K562 (cell line): ENCODE results near the gene PRM2. TPM values are rescaled to one million over a fixed set of nuclear protein-coding genes. Genes with fewer than 3 reads are reported as not detected.

Experiments used
- ATAC-seq: fragments of 200-7000 bp; cut with Tn5 transposase; 3 replicates; pipeline ENCODE4 v1.9.1; 2020; ENCODE audit warnings: moderate library complexity
- BruUV-seq: library from RNA; stranded (reverse); fragments of 400-500 nt; replicated peaks from 2 replicates; lab custom pipeline; 2021; lab: Mats Ljungman, UMichigan
- CTCF ChIA-PET: fragments of 300-600 bp; formaldehyde crosslinking; extraction: SDS; loops from one replicate; lab custom pipeline; 2021; ENCODE audit warnings: low intra/inter-chr PET ratio; lab: Yijun Ruan, JAX
- POLR2A ChIA-PET: fragments of 300-600, 350-650 bp; sonication (Branson Sonifier 250); formaldehyde crosslinking; extraction: SDS; loops from one replicate; lab custom pipeline; 2021; ENCODE audit warnings: antibody characterized with exemption, inconsistent platforms; lab: Yijun Ruan, JAX
- DNase-seq, 4 experiments: peaks; one replicate each; pipeline versions ENCODE4 v3.0.0 to v3.0.0-alpha.2; 2011 to 2018; ENCODE audit warnings: low spot score in 3 of 4, mixed read lengths in 3 of 4; ENCODE audit errors: extremely low read depth in 1 of 4
- FAIRE-seq: peaks from 2 replicates; lab custom pipeline; 2011; peaks lifted over from hg19 to GRCh38; lab: Jason Lieb, UNC
- H2AFZ ChIP-seq: 2 replicates; pipeline ENCODE4 v1.6.0; 2011; ENCODE audit warnings: low read depth, low read length, control low read depth, inconsistent platforms
- H3K27ac ChIP-seq: fragments of 200-600 bp; 3 replicates; pipeline ENCODE4 v1.8.0; 2011; ENCODE audit warnings: low read depth, mild to moderate bottlenecking, control low read depth, inconsistent platforms, low read length, moderate library complexity, mixed read lengths; ENCODE audit errors: extremely low read depth
- H3K27me3 ChIP-seq, 2 experiments: fragments of 300-600 bp in 1 of 2; 2 replicates in 1 of 2; 3 replicates in 1 of 2; pipeline versions ENCODE4 v1.6.0 to v1.8.0; 2011; ENCODE audit warnings: inconsistent platforms in 2 of 2, low read length in 2 of 2, mild to moderate bottlenecking in 1 of 2, mixed read lengths in 1 of 2, moderate library complexity in 1 of 2; ENCODE audit not compliant: control insufficient read depth in 2 of 2, insufficient read depth in 2 of 2
- H3K36me3 ChIP-seq: fragments of 300-600 bp; 3 replicates; pipeline ENCODE4 v1.8.0; 2011; ENCODE audit warnings: mild to moderate bottlenecking, low read length, inconsistent platforms; ENCODE audit not compliant: control insufficient read depth, insufficient read depth
- H3K4me1 ChIP-seq, 2 experiments: fragments of 200-600 bp in 1 of 2; replicated peaks in 1 of 2; 2 replicates in 1 of 2; 3 replicates in 1 of 2; pipeline versions ENCODE4 v1.5.1 to v1.8.0; 2011; ENCODE audit warnings: inconsistent platforms in 2 of 2, low read length in 2 of 2, mild to moderate bottlenecking in 1 of 2, mixed read lengths in 1 of 2, moderate library complexity in 1 of 2; ENCODE audit not compliant: control insufficient read depth in 2 of 2, insufficient read depth in 2 of 2
- H3K4me2 ChIP-seq: 2 replicates; pipeline ENCODE4 v1.6.1; 2011; ENCODE audit warnings: low read length, control low read depth, inconsistent platforms, mixed read lengths; ENCODE audit not compliant: insufficient read depth
- H3K4me3 ChIP-seq: fragments of 200-600 bp; sonication (generic), shearing (Covaris generic); 2 replicates; pipeline ENCODE4 v1.5.1; 2016; ENCODE audit warnings: control low read depth, inconsistent platforms
- H3K79me2 ChIP-seq: fragments of 200-600 bp; 3 replicates; pipeline ENCODE4 v1.8.0; 2011; ENCODE audit warnings: low read length, inconsistent platforms; ENCODE audit not compliant: control insufficient read depth, insufficient read depth
- H3K9ac ChIP-seq, 2 experiments: 2 replicates each; pipeline versions ENCODE4 v1.6.0 to v1.6.1; 2011; ENCODE audit warnings: low read depth in 2 of 2, low read length in 2 of 2, control low read depth in 1 of 2, inconsistent platforms in 1 of 2, mild to moderate bottlenecking in 1 of 2, mixed read lengths in 1 of 2; ENCODE audit not compliant: insufficient read depth in 1 of 2
- H3K9me1 ChIP-seq: one replicate; pipeline ENCODE4 v1.6.0; 2011; ENCODE audit warnings: inconsistent platforms, mild to moderate bottlenecking, low read length, moderate library complexity; ENCODE audit not compliant: control insufficient read depth, insufficient read depth
- H3K9me3 ChIP-seq: replicated peaks from 2 replicates; pipeline ENCODE4 v1.5.1; 2011; ENCODE audit warnings: low read depth, low read length, inconsistent platforms; ENCODE audit not compliant: control insufficient read depth, insufficient read depth
- H4K20me1 ChIP-seq: replicated peaks from 2 replicates; pipeline ENCODE4 v1.6.1; 2011; ENCODE audit warnings: low read length, inconsistent platforms, mixed read lengths; ENCODE audit not compliant: control insufficient read depth, insufficient read depth
- BRCA1 ChIP-seq, 2 experiments: fragments of 450-650 bp in 1 of 2; sonication (generic) in 1 of 2; formaldehyde crosslinking in 1 of 2; IDR thresholded peaks; 2 replicates each; pipeline versions ENCODE4 v1.5.0 to v1.6.1; 2017 to 2020; ENCODE audit warnings: mild to moderate bottlenecking in 1 of 2, missing genetic modification reagents in 1 of 2
- FIP1L1 ChIP-seq: fragments of 200-400 bp; formaldehyde crosslinking; IDR thresholded peaks from 2 replicates; pipeline ENCODE4 v1.6.1; 2018; ENCODE audit warnings: mild to moderate bottlenecking, low read depth, low read length; ENCODE audit not compliant: poor library complexity, severe bottlenecking
- FOXK2 ChIP-seq, 2 experiments: fragments of 450-650 bp; IDR thresholded peaks in 1 of 2; conservative IDR thresholded peaks in 1 of 2; 2 replicates each; pipeline ENCODE4 v1.6.1; 2016; ENCODE audit warnings: low read depth in 2 of 2, mild to moderate bottlenecking in 1 of 2
- HMGN3 ChIP-seq: IDR thresholded peaks from 2 replicates; pipeline ENCODE4 v1.6.1; 2011; ENCODE audit warnings: borderline replicate concordance, low read depth, mild to moderate bottlenecking, mixed read lengths, low read length; ENCODE audit not compliant: insufficient read length; ENCODE audit errors: extremely low read depth
- ILK ChIP-seq: fragments of 450-650 bp; IDR thresholded peaks from 2 replicates; pipeline ENCODE4 v1.6.1; 2016; ENCODE audit warnings: missing genetic modification characterization, low read depth, mild to moderate bottlenecking, missing compliant biosample characterization, moderate library complexity, borderline replicate concordance
- MEF2A ChIP-seq: IDR thresholded peaks from 2 replicates; pipeline ENCODE4 v1.6.1; 2011; ENCODE audit warnings: low read depth, mild to moderate bottlenecking, low read length, moderate library complexity; ENCODE audit not compliant: control insufficient read depth
- ZNF507 ChIP-seq: conservative IDR thresholded peaks from 2 replicates; pipeline ENCODE4 v1.6.1; 2017; ENCODE audit warnings: missing genetic modification characterization, missing compliant biosample characterization
- ZNF76 ChIP-seq: fragments of 250-450 bp; sonication (Bioruptor Pico); IDR thresholded peaks from 2 replicates; pipeline ENCODE4 v1.4.0; 2020; ENCODE audit warnings: mild to moderate bottlenecking, moderate library complexity, borderline replicate concordance
- WGBS: fragments of 100-300 bp; shearing (Covaris generic); methylation state at CpG from one replicate; pipeline ENCODE4 v1.1.6; 2016; ENCODE audit warnings: low coverage, mixed read lengths; ENCODE audit not compliant: insufficient coverage; ENCODE audit errors: missing lambda C conversion rate; 5-methylcytosine and 5-hydroxymethylcytosine counted together
- in situ Hi-C: fragments of 300-500 bp; cut with MboI; formaldehyde crosslinking; loops from 4 replicates; pipeline ENCODE4 v1.15.0; 2018; ENCODE audit warnings: inconsistent platforms, mixed read lengths
- intact Hi-C: fragments of 100-400 bp; cut with micrococcal nuclease; formaldehyde crosslinking; loops from 2 replicates; pipeline ENCODE4 v1.14.2; 2022
- polyA plus RNA-seq, 8 experiments: library from polyadenylated mRNA; depleted of rRNA in 4 of 8; stranded (reverse) in 5 of 8; unstranded in 3 of 8; fragments of >200 nt; fragmentation: Nextera tagmentation in 2 of 8; fragmentation: Illumina TruSeq in 1 of 8; extraction: Ambion mirVana in 2 of 8; extraction: Trizol in 1 of 8; gene quantifications; 2 replicates each; pipeline versions ENCODE4 v1.2.1 to v1.2.3, GENCODE V29; 2011 to 2014; ENCODE audit warnings: inconsistent platforms in 1 of 8, missing spikeins in 1 of 8
- total RNA-seq, 7 experiments: library from RNA; depleted of rRNA in 6 of 7; stranded (reverse); fragments of >200 nt in 6 of 7; fragmentation: Illumina TruSeq in 2 of 7; extraction: Trizol in 2 of 7; gene quantifications; 2 replicates each; pipeline versions ENCODE4 v1.2.1 to v1.2.3, GENCODE V29; 2011 to 2021; ENCODE audit warnings: low replicate concordance in 1 of 7
- TF ChIP-seq, protein P1 (sequence below): fragments of 250-450 bp; sonication (Bioruptor Pico); IDR thresholded peaks from 2 replicates; pipeline ENCODE4 v1.8.0; 2022; ENCODE audit warnings: inconsistent platforms
- TF ChIP-seq, protein P2 (sequence below): sonication (generic); formaldehyde crosslinking; IDR thresholded peaks from 2 replicates; pipeline ENCODE4 v1.8.0; 2023; ENCODE audit warnings: mild to moderate bottlenecking, missing genetic modification reagents

The PRM2 gene
- total and polyA plus RNA-seq, 9 of the 15 experiments (the other 6 are each of a cell fraction or from before 2014, with no cell fraction given): not detected

DNA sequence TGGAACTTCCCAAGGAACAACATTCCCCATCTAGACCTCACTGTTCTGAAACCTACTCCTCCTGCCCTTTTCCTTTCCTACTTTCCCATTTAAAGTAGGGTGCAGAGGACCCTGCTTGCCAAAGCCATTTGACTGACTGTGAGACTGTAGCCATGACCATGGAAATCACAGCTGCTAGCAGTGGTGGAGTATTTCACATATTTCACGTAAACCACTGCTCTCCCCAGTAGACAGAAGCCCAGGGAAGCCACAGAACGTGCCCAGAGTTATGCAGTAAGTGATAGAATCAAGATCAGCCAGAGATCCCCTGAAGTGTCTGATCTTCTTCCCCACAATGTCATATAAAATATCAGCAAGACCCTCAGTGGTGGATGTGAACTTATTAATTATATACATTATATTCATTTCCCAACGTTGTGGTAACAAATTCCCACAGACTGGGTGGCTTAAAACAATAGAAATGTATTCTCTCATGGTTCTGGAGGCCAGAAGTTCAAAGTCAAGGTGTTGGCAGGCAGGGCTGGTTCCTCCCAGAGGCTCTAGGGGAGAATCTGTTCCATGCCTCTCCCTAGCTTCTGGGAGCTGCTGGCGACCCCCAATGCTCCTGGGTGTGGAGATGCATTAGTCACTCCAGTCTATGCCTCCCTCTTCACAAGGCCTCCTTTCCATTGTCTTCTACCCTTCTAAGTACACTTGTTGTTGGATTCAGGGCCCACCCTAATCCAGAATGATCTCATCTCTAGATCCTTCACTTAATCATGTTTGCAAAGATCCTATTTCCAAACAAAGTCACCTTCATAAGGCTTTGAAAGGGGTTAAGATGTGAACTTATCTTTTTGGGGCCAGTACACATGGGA, 25.6 kb upstream of the PRM2 start (continued):
- TF ChIP-seq, protein P1, sequence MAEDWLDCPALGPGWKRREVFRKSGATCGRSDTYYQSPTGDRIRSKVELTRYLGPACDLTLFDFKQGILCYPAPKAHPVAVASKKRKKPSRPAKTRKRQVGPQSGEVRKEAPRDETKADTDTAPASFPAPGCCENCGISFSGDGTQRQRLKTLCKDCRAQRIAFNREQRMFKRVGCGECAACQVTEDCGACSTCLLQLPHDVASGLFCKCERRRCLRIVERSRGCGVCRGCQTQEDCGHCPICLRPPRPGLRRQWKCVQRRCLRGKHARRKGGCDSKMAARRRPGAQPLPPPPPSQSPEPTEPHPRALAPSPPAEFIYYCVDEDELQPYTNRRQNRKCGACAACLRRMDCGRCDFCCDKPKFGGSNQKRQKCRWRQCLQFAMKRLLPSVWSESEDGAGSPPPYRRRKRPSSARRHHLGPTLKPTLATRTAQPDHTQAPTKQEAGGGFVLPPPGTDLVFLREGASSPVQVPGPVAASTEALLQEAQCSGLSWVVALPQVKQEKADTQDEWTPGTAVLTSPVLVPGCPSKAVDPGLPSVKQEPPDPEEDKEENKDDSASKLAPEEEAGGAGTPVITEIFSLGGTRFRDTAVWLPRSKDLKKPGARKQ (CRISPR knock-in tag): no peak
- TF ChIP-seq, protein P2, sequence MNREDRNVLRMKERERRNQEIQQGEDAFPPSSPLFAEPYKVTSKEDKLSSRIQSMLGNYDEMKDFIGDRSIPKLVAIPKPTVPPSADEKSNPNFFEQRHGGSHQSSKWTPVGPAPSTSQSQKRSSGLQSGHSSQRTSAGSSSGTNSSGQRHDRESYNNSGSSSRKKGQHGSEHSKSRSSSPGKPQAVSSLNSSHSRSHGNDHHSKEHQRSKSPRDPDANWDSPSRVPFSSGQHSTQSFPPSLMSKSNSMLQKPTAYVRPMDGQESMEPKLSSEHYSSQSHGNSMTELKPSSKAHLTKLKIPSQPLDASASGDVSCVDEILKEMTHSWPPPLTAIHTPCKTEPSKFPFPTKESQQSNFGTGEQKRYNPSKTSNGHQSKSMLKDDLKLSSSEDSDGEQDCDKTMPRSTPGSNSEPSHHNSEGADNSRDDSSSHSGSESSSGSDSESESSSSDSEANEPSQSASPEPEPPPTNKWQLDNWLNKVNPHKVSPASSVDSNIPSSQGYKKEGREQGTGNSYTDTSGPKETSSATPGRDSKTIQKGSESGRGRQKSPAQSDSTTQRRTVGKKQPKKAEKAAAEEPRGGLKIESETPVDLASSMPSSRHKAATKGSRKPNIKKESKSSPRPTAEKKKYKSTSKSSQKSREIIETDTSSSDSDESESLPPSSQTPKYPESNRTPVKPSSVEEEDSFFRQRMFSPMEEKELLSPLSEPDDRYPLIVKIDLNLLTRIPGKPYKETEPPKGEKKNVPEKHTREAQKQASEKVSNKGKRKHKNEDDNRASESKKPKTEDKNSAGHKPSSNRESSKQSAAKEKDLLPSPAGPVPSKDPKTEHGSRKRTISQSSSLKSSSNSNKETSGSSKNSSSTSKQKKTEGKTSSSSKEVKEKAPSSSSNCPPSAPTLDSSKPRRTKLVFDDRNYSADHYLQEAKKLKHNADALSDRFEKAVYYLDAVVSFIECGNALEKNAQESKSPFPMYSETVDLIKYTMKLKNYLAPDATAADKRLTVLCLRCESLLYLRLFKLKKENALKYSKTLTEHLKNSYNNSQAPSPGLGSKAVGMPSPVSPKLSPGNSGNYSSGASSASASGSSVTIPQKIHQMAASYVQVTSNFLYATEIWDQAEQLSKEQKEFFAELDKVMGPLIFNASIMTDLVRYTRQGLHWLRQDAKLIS (CRISPR knock-in tag): no peak

DNA sequence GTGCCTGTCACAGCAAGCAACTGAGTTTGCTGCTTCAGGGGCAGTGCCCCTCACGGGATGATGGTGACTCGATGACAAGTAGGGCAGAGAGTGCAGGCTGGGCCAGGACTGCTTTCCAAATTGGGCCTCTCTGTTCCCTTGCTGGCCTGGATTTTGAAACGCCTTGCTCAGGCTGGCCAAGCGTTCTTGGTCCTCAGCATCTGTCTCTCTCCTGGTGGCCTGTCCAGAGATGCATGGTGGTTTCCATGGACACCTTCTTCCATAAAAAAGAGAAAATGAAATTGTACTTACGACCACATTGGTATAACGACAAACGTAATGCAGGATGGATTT, 24.2 kb upstream of the PRM2 start:
- DNase-seq: no peak
- H3K36me3 ChIP-seq: no peaks in the 10 kb centered on the region
- H3K4me3 ChIP-seq: no peak overlapping the region
- H3K79me2 ChIP-seq: no peaks in the 10 kb centered on the region
- H3K9me3 ChIP-seq: no peaks in the 10 kb centered on the region
- FAIRE-seq: no peak
- BruUV-seq: no TSS peak
- POLR2A ChIA-PET: interaction anchor here (1.1 kb wide), 1 partner anchor 9 kb away, joined by 4 read pairs; no protein-coding TSS in a partner anchor
- H3K27me3 ChIP-seq: no peaks in the 10 kb centered on the region
- intact Hi-C loops: no loop called here
- H3K9ac ChIP-seq: no peak overlapping the region
- no peak overlapping the region for H3K4me2 ChIP-seq
- H4K20me1 ChIP-seq: no peaks in the 10 kb centered on the region
- H3K4me1 ChIP-seq: peaks cover 6 to 13% of the 10 kb centered on the region in 2 experiments; a peak in 4 of 5 replicates
- H3K27ac ChIP-seq: no peak overlapping the region
- 13% methylated on average over 7 of the region's 7 CpGs for WGBS
- TF ChIP-seq FIP1L1 (no peak), FOXK2 (conservative IDR thresholded peaks at IDR 0.05 in 1 of 2, IDR thresholded peaks at IDR 0.05 in 1 of 2; ENCODE audit: low read depth in 2 of 2) (no peak), ILK (tag) (no peak), ZNF507 (no peak), HMGN3 (no peak), ZNF76 (CRISPR knock-in tag) (no peak), MEF2A (no peak), BRCA1 (IDR thresholded peaks at IDR 0.05) (no peak), BRCA1 (CRISPR knock-in tag; IDR thresholded peaks at IDR 0.05) (no peak)
- TF ChIP-seq, all 486 proteins: peak for 0
- Histone ChIP-seq H3K9me1 (no peaks in the 10 kb centered on the region), H2AFZ (no peak overlapping the region)
- CTCF ChIA-PET: no interaction called here
- ATAC-seq: no peak
- in situ Hi-C loops: no loop called here
